Measurements from ENCODE around the gene MCF2L2.
A peak's percentile ranks its signal among the peaks of the same experiment; 100 is the strongest.

The MCF2L2 gene

DNA sequence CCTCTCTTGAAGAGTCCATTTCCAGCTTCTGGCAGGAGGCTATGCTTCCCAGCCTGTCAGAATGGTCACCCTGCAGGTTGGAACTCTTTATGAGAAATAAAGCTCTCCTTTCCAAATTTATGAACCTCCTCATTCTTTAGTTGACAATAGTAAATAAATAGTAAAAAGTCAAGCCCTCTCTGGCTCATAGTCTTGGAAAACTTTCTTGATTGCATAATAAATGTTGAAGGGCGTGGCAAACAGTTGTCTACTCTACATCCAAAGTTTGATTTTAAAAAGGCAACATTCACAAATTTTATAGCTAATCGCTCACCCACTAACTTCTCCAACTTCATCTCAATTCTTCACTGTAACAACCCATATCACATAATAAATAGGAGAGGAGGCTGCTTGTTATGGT is 58.8 kb downstream of the MCF2L2 start:
- no peak for DNase-seq (ENCODE audit: low spot score)

- no peak for DNase-seq (ENCODE audit: low spot score)
These were observed 59.3 kb downstream of the MCF2L2 start for GRCh38 chr3:183369117-183369516.

- DNase-seq (ENCODE audit: low spot score), result no peak
These were observed 67.3 kb downstream of the MCF2L2 start for GRCh38 chr3:183360971-183361624.

DNA sequence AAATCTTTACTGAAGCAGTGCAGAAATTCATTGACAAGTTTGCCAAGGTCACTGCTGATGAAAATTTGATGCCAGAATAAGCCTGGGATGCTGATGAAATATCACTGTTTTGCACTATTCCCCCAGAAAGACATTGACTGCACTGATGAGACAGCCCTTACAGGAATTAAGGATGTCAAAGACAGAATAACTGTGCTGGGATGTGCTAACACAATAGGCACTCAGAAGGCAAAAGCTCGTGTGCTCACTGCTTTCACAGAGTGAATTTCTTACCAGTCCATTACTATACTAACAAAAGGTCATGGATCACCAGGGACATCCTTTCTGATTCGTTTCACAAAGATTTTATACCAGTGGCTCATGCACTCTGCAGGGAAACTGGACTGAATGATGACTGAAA is 69.4 kb downstream of the MCF2L2 start:
- no peak for DNase-seq (ENCODE audit: low spot score)

DNA sequence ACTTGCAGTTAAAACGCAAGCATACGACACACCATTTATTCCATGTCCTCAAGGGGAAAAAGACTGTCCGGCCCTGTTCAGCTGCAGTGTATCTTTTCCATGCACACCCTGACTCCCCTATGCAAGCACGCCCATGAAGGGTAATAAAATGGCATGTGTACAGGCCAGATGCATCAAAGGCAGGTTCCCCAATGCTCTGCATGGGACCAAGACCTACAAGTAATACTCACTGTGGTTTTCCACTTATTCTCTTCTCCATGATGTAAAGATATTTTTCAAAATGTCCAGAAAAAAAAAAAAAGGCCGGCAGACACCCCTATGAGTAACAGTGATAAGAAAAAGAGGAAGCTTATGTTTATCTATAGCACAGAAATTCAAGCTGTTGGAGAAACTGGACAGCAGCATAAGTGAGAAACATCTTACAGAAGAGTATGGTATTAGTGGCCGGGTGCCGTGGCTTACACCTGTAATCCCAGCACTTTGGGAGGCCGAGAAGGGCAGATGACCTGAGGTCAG is 70.8 kb downstream of the MCF2L2 start:
- no peak for DNase-seq (ENCODE audit: low spot score)

DNA sequence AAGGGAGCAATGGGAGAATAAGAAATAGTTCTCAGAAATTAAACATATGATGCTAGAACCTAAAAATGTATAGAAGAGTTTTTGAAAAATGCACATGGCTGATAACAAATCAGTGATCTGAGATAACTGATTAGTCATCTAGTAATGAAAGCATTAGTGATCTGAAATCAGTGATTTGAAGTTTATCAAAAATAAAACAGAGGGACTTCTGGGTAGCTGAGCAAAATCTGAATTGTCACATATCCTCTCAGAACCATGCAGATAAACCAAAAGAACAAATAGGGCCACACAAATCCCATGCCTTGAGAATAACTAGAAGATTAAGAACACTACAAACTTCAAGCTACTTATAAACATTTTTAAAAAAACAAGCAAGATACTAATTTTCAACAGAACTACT is 71.5 kb downstream of the MCF2L2 start:
- no peak for DNase-seq (ENCODE audit: low spot score)

- DNase-seq (ENCODE audit: low spot score), result no peak
These were observed 73.5 kb downstream of the MCF2L2 start for GRCh38 chr3:183354874-183355273.

DNA sequence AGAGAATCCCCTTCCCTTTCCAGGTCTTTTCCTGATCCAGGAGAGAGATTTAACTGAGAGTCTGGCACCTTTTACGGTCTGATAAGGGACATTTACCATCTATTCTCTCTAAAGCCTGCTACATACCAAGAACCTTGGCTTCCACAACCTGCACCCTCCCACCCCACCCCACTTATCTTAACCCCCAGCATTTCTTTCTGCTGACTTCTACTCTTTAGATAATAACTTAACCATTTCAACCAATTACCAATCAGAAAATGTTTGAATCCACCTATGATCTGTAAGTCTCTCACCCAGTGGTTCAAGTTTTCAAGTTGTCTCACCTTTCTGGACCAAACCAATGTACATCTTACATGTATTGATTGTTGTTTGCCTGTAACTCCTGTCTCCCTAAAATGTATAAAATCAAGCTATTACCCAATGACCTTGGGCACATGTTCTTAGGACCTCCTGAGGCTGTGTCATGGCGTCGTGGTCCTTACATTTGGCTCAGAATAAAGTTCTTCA is 74.0 kb downstream of the MCF2L2 start:
- DNase-seq (ENCODE audit: low spot score), result no peak

GRCh38 chr3:183353421-183353820 is 75.0 kb downstream of the MCF2L2 start:
- no peak for DNase-seq (ENCODE audit: low spot score)

DNA sequence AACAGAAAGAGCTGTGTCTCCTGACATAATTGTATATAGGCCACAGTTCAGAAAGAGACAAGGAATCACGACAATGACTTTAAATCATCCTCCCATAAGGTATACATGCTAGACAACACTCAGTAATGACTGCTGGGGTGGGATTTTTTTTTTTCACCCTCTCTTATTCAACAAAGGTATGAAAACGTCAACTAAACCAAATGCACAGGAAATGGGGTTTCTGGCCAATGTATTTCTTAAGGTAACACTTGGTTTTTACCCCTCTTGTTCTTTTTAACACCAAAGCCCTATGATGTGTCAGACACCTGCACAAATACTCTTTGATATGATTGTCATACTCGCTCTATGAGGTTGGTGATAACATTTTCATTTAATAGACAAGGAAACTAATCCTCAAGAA is 78.3 kb downstream of the MCF2L2 start:
- peak; percentile 47 for DNase-seq (ENCODE audit: low spot score)

- peak; percentile 23 for DNase-seq (ENCODE audit: low spot score)
These were observed 78.8 kb downstream of the MCF2L2 start for GRCh38 chr3:183349421-183350157.

DNA sequence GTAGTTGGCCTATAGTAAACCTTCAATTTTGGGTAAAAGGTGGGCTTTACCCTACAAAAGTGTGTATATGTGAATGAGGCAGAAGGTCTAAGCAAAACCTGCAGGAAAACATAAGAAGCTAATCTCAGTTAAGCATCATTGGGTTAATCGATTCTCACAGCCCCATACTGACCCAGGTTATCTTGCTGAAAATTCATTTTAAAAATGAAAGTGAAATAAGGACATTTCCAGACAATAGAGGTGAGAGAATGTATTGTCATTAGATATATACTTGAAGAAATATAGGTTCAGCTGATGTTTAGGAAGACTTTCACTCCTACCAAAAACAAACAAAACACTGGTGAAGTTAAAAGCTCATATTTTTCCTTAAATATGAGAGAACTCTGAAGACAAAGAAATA is 85.6 kb downstream of the MCF2L2 start:
- no peak for DNase-seq (ENCODE audit: low spot score)

- DNase-seq (ENCODE audit: low spot score), result no peak
These were observed 86.7 kb downstream of the MCF2L2 start for GRCh38 chr3:183341545-183342288.

DNA sequence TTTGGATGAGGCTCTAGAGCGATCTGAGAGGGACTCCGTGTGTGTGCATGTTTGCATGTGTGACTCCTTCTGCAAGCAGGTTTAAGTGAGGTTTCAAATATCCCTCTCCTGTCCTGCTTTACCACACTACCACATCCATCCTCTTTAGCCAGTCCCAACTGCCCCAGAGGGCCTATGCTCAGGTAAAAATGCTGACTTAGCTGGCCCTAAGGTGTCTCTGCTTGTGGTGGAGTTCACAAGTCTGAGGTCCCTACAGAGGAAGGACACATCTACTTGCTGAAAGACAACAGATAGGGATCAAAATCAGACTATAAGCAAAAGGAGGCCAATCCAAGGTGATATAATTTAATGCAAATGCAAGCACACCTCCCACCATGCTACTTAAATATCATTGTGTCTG is 88.2 kb downstream of the MCF2L2 start:
- DNase-seq (ENCODE audit: low spot score), result no peak

DNA sequence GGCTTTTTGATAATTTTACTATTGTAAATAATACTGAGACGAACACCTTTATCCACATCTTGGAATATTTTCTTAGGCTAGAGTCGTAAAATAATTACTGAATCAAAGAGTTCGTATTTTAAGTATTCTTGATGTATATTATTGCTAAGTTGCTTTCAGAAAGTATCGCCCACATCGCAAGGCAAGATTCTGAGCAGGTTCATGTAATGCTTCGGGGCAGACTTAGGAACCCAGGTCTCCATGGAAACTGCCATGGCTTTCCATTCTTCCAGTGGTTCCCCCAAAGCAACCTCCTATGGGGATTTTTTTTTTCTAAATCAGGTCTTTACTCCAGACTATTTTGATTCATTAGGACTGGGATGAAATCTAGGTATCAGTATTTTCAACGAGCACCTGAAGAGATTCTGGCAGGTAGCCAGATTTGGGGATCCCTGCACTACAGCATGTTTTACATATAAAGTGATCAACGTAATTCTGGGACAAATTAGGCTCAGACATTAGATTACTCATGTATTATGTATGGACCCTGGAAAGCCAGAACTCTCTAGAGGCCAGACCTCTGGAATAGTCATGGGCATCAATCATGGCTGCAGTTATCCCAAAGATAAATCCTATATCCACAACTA is 88.8 kb downstream of the MCF2L2 start:
- DNase-seq (ENCODE audit: low spot score), result no peak

- DNase-seq (ENCODE audit: low spot score), result no peak
These were observed 89.9 kb downstream of the MCF2L2 start for GRCh38 chr3:183338520-183338919.

GRCh38 chr3:183332487-183332886 is 95.9 kb downstream of the MCF2L2 start:
- no peak for DNase-seq (ENCODE audit: low spot score)

GRCh38 chr3:183331498-183331897 is 96.9 kb downstream of the MCF2L2 start:
- DNase-seq (ENCODE audit: low spot score), result no peak

- no peak for DNase-seq (ENCODE audit: low spot score)
These were observed 97.5 kb downstream of the MCF2L2 start for GRCh38 chr3:183330881-183331280.

DNA sequence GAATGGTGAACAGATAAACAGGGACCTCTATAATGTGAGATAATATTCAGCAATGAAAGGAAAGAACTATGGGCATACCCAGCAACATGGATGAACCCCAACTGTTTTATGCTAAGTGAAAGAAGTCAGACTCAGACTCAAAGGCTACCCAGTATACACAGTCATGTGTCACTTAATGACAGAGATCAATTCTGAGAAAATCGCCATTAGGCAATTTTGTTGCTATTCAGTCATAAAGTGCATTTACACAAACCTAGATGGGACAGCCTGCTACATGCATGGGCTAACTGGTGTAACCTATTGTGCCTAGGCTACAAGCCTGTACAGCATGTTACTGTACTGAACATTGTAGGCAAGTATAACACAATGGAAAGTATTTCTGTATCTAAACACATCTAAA is 98.9 kb downstream of the MCF2L2 start:
- no peak for DNase-seq (ENCODE audit: low spot score)

DNA sequence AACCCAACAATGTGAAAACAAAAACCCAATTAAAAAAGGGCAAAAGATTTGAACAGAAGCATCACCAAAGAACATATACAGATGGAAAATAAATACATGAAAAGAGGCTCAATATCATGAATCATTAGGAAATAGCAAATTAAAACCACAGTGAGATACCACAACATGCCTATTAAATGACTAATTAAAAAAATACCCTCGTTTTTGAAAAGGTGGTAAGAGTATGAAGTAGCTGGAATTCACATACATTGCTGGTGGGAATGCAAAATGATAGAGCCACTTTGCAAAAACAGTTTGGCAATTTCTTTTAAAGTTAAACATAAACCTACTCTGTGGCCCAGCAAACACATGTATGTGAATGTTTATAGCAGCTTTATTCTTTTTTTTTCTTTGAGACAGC is 99.6 kb downstream of the MCF2L2 start:
- DNase-seq (ENCODE audit: low spot score), result no peak

GRCh38 chr3:183328164-183328563 is 100.3 kb downstream of the MCF2L2 start:
- DNase-seq (ENCODE audit: low spot score), result no peak
